Fibroblast of mammary gland (primary cell): ENCODE data around the gene MYMK.

ENCODE experiments used
- DNase-seq: peaks from one replicate; pipeline ENCODE4 v3.0.0-alpha.2; 2010; ENCODE audit warnings: low read depth
- H3K4me3 ChIP-seq: 2 replicates; pipeline ENCODE4 v1.5.1; 2011; ENCODE audit warnings: low read depth, mild to moderate bottlenecking, low read length, moderate library complexity; ENCODE audit not compliant: control insufficient read depth
- TF ChIP-seq, protein P1 (sequence below): conservative IDR thresholded peaks from 2 replicates; pipeline ENCODE4 v1.5.1; 2011; ENCODE audit warnings: low read depth, low read length, inconsistent platforms; ENCODE audit not compliant: control insufficient read depth, insufficient read depth

Gene MYMK

DNA sequence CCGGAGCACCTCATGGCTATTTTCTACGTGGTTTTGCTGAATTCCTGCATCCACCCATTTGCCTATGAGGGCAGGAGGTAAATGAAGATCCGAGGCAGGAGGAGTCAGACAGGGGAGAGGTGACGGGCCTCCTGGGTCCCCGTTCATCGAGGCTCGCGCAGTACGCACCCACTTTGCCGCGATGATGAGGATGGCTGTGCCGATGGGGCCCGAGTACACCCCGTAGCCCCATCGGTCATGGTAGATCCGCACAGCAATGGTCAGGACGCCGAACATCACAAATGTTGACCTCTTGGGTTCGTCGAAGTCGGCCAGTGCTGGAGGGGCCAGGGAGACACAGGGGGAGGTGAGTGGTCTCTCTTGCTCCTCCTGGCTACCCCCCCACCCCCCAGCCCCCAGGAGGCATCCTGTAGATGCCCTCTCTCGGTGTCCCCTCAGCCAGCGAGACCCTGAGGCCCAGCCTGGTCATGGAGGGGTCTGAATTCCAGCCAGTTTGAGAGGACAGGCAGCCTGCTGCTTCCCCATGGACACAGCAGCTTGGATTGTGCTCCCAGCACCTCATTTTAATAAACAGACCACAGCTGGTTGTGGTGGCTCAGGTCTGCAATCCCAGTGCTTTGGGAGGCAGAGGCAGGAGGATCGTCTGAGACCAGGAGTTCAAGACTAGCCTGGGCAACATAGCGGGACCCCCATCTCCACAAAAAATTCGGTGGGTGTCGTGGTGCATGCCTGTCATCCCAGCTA is 5.9 kb downstream of the MYMK start:
- no peak overlapping the region for H3K4me3 ChIP-seq
- no peak for DNase-seq
- TF ChIP-seq, protein P1, sequence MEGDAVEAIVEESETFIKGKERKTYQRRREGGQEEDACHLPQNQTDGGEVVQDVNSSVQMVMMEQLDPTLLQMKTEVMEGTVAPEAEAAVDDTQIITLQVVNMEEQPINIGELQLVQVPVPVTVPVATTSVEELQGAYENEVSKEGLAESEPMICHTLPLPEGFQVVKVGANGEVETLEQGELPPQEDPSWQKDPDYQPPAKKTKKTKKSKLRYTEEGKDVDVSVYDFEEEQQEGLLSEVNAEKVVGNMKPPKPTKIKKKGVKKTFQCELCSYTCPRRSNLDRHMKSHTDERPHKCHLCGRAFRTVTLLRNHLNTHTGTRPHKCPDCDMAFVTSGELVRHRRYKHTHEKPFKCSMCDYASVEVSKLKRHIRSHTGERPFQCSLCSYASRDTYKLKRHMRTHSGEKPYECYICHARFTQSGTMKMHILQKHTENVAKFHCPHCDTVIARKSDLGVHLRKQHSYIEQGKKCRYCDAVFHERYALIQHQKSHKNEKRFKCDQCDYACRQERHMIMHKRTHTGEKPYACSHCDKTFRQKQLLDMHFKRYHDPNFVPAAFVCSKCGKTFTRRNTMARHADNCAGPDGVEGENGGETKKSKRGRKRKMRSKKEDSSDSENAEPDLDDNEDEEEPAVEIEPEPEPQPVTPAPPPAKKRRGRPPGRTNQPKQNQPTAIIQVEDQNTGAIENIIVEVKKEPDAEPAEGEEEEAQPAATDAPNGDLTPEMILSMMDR, result no peak

DNA sequence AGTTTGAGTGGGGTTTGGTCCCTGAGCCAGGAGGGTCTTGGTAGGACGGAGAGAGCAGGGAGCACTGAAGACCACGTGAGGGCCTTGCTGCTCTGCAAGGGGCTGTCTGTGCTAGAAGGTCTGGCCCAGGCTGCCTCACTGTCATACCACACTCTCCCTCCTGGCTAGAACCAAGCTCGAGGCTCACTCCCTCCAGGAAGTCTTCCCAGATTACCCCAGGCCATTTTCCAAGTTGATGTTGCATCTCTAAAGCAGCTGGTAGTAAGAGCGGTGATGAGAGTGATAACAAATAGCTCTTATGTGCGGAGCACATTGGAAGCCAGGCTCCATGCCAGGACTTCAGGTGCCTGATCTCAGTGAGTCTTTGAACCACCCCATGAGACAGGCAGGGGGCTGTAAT is 6.6 kb downstream of the MYMK start:
- DNase-seq, result no peak
- TF ChIP-seq, protein P1, result no peak
- no peak overlapping the region for H3K4me3 ChIP-seq

DNA sequence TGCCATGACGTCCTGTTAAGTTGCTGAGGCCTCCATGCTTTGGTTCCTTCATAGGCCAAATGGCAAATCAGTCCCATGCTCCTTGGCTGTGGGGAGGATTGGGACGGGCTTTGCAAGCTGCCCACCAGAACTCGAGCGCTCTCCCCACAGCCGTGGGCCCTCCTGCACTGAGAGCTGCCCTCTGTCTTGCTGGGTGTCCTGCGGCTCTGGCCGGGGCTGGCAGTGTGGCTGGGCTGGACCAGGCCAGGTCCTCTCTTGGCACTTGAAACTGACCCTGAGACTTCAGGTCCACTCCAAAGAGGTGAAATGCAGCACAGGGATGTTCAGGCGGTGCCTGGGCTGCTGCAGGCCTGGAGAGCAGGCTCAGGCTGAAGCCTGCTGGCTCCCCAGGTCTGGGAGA is 7.0 kb downstream of the MYMK start:
- TF ChIP-seq, protein P1, result no peak
- no peak for DNase-seq
- no peak overlapping the region for H3K4me3 ChIP-seq

DNA sequence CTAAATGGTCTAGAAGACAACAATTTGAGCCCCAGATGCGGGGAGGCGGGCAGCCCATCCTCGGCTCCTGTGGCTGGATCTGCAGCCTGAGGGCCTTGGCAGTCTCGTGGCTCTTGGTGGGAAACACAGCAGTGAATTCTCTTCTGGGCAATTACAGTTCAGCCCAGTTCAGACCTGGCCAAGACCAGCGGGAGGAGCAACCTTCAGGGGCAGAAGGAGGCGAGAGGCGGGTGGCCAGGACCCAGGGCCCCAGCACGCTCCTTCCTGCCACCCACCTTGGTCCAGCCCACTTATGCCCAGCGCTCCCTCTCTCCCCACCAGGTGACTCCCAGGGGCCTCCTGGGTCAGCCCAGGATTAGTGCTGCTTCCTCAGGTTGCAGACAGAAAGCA is 7.8 kb downstream of the MYMK start:
- no peak for DNase-seq
- H3K4me3 ChIP-seq, result no peak overlapping the region
- TF ChIP-seq, protein P1, result no peak

DNA sequence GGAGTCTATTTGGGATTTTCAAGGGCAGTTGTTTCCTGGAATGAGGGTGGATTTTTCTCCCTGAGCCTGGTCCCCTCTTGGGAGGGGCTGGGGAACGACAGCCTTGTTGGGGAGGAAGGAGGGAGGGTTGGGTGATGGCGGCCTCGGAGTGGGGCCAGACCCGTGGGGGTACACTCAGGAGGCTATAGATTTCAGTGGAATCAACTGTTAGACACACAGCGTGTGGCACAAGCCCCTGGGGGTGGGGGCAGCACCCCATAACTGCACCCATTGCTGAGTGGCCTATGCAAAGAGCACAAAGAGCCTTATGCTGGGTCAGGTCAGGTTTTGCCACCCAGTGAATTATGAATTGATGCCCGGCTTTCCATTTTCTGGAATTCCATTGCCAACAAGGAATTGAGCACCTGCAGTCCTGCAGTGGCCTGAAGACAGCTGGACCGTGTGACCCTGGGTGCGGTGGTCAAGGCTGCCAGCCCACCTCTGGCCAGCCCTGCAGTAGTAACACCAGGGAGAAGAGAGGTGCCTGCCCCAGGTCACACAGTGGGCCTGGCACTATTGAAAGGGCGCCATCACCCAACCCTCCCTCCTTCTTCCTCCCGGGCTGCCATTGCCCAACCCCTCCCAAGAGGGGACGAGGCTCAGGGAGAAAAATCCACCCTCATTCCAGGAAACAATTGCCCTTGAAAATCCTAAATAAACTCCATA is 8.4 kb downstream of the MYMK start:
- no peak for DNase-seq
- no peak overlapping the region for H3K4me3 ChIP-seq
- TF ChIP-seq, protein P1, result no peak

DNA sequence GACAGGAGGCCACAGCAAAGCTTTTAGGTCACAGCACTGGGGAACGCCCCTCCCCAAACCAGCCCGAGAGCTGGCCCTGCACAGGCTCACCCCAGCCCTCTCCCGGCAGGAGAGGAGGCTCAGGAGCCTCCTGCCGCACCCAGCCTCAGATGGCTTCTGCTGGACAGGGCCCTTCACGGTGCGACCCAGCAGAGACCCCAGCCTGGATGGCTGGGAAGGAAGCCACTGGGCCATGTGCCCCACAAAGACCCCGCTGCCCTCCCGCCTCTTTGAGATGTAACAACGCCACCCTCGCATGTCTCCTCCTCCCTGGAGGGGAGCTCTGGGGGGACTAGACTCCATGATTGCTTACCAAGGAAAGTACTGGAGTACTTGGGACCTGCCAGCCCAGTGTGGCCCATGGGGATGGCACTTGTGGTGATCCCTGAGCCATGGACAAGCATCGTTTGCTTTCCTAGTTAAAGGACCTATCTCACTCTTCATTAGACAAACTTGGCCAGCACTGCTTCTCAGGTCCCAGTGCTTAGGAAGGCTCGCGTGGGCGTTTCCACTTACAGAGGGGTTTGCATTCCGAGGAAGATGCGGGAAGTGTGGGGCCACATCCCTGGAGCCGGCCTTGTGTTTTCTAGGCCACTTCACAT is 9.0 kb downstream of the MYMK start:
- no peak for DNase-seq
- no peak overlapping the region for H3K4me3 ChIP-seq
- TF ChIP-seq, protein P1, result no peak
